Stimulated activated CD8-positive, alpha-beta memory T cell treated with anti-CD3 and anti-CD28 coated beads, Interleukin-2, amount 100 ng/mL, for 48 hours (primary cell): ENCODE measurements around the gene PRR12.

Experiments
- DNase-seq, 2 donors: peaks; one replicate each; pipeline ENCODE4 v3.0.0-alpha.2; 2020; ENCODE audit warnings: low read depth in 2 of 2

Gene PRR12

DNA sequence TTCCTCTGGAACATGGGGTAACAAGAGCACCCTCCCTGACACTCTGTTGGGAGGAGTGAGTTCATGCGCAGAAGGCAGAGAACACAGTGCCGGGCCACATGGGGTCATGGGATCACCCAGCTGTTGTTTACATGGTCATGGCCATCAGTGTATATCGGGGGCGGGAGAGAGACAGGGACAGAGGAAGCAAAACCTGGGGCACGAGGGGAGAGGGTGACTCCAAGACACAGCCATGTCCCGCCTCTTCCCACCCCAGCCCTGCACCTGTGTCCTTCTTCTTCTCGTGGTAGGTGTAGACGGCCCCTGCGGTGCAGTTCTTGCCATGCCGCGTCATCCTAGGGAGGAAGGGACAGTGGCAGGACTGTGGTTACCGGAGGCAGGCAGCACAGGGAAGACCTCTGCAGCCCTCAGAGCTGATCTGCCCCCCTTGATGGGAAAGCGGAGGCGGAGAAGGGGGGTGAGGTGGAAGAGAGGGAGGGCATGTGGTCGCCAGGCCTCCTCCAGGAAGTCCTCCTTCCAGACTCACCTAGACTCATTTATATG is 30.6 kb upstream of the PRR12 start:
- DNase-seq: no peak

DNA sequence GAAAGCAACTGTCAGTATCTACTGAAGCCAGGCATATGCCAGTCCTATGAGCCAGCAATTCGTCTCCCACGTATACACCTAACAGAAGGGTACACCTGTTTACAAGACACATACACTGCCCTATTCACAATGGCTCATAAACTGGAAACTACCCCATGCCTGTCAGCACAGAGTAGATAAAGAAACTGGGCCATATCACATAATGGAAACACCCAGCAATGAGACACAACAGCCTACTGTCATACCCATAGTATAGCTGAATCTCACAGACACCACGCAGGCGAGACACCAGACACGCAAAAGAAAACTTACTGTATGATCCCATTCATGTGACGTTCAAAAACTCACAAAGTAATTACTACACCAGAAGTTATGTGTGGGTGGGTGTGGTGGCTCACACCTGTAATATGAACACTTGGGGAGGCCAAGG is 26.4 kb upstream of the PRR12 start:
- DNase-seq: no peak

DNA sequence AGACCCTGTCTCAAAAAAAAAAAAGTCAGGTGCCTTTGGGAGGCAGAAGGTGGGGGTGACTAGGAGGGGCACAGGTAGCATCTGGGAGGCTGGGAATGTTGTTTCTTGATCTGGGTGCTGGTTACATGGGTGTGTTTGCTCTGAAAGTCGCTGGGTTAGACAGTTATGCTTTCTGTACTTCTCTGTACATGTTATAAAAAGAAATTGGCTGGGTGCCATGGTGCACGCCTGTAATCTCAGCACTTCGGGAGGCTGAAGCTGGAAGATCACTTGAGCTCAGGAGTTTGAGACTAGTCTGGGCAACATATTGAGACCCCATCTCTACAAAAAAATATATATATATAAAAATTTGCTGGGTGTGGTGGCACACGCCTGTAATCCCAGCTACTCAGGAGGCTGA is 25.7 kb upstream of the PRR12 start:
- no peak for DNase-seq

DNA sequence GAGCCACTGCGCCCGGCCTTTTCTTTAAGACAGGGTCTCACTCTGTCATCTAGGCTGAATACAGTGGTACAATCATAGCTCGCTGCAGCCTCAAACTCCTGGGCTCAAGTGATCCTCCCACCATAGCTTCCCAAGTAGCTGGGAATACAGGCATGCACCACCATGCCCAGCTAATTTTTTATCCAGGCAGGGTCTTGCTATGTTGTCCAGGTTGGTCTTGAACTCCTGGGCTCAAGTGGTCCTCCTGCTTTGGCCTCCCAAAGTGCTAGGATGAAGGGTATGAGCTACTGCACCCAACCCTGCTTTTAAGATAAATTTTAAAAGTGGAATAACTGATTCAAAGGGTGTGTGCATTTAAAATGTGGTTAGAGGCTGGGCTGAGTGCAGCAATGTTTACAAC is 24.7 kb upstream of the PRR12 start:
- no peak for DNase-seq

DNA sequence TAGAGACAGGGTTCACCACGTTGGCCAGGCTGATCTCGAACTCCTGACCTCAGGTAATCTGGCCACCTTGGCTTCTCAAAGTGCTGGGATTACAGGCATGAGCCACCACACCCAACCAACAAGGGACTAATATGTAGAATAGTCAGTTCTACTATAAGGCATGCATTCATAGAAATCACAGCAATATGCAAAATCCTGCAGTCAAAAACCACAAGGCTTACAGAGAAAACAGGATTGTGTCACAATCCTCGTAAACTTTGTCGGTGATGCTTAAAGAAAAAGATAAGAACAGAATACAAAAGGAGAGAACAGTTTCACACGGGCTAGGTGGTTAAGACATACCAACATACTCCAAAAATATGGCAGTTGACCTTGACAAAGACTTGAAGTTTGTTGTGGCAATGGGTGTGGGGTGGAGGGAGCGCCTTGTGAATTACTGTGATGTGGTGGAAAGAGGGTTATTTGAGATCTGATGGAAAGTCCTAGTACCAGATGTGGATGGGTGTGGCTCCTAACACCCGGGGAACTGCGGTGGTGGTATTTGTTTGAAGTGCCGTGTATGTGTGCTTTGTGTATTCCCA is 23.0 kb upstream of the PRR12 start:
- DNase-seq: no peak

DNA sequence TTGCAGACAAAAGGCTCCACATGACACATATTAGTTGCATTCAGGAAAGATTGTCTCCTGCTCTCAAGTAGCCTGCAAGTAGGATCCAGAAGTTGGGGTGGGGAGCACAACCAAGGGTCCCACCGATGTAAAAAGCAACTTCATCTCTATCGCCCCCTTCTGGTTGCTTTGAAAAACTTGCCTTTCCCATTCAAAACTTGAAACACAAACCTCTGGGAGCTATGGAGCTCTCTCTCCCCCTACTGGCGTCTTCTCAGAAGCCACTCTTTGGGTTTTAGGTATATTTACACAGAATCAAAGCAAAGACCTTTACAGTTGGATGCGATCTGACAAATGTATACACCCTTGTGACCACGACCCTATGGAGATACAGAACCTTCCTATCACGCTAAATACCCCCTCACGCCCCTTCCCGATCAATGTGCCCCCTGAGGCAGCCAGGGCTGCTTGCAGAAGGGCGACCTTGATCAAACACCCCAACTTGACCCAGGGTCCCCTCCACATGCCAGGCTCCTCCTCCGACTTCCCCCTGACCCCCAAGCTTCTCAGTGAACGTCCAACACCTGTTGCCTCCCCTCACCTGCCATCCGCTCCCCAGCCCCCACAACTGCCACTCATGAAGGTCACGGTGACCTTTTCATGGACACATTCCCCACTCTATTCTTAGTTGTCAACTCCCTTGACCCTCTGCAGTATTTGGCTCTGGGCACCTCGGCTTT is 20.7 kb upstream of the PRR12 start:
- DNase-seq: no peak

DNA sequence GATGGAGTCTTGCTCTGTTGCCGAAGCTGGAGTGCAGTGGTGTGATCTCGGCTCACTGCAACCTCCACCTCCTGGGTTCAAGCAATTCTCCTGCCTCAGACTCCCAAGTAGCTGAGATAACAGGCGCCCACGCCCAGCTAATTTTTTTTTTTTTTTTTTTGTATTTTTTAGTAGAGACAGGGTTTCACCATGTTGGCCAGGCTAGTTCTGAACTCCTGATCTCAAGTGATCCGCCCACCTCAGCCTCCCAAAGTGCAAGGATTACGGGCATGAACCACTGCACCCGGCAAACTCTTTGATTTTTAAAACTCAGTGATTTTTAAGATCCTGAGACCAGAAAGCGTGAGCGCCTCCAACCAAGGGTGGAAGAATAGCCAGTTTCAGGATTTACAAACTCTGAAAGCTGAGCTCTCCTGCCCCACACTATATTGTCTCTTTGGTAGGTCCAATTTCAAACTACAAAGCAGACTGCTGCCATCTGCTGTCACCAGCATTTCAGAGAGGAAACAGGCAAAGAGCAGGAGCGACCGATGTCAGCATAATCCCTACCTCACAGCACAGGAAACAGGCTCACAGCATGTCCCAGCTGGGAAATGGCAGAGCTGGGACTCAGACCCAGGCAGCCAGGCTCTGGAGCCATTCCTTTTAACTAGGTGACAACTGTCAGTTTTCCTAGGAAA is 19.8 kb upstream of the PRR12 start:
- no peak for DNase-seq

DNA sequence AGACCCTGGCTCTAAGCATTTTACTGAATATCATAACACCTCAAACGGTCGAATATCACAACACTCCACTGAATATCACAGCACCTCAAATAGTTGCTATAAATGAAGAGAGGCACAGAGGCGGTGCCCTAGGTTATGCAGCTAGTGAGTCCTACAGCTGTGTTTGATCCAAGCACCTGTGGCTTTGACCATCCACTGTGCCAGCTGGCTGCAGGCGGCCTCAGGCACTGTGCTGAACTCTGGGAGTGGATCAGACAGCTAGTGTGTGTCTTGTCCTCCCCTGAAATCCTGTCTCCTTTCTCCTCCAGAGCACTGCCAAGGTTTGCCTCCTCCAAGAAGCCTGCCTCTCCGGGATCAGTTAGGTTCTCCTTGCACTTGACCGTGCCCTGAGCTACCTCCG is 18.0 kb upstream of the PRR12 start:
- no peak for DNase-seq

DNA sequence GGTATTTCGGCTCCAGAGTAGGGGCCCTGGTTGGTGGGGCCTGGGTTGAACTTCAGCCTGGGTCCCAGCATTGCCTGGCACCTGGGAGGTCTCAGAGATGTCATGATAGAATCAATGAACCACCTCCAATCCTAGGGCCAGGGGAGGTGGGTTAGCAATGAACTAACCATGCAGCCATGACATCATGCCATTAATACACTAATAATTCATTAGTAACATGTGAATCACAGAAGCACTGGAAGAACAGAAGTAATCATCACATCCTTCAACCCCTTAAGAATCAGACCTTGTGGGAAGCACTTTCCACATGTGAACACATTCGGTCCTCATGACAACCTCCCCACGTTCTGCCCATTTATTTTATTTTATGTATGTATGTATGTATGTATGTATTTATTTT is 17.6 kb upstream of the PRR12 start:
- DNase-seq: no peak

DNA sequence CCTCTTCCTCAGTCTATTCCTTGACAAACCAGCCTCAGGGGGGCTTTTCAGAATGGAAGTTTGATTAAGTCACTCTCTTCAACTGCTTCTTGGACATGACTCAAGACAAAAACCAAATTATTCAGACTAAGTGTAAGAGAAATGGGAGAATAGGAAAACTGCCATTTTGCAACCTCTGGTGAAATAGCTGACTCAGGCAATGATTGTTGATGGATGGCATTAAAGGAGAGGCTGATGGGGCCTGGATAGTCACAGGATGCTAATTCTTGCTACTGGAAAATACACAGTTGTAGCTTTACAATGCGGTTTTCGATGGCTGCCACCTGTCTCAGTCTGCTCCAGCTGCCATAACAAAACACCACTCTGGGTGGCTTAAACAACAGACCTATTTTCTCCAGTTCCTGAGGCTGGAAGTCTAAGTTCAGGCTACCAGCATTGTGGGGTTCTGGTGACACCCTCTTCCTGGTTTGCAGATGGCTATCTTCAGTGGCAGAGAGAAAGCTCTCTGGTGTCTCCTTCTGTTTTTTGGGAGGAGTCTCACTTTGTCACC is 16.7 kb upstream of the PRR12 start:
- DNase-seq: no peak

DNA sequence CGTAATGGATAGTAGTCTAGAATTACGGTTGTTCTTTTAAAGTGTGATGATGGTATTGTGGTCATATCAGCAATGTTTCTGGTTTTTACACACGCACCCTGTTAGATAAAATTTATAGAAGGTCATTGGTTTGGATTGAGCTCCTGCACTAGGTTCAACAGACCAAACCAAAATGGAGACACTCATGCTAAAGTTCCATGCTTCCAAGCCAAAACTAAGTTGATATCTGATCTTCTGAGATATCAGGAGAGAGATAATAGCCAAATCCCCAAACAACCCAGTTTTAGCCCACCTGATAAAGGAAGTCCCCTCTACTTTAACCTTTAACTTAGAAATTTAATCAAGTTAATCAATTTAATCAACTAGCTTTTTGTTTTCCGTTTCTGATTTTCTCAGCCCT is 11.8 kb upstream of the PRR12 start:
- DNase-seq: no peak

DNA sequence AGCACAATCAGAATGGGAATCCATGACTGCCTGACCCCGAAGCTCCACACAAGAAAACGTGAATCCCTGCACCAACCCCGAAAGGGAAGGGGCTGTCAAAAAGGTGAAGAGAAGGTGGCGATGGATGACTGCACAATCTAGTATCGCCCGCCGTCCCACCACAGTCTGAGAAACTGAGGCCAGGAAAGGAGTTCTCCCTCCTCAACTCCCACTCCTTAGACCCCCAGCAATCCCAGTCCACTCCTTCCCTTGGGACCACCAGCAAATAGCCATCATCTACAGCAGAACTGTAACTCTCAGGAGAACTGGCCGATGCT is 11.1 kb upstream of the PRR12 start:
- DNase-seq: no peak

DNA sequence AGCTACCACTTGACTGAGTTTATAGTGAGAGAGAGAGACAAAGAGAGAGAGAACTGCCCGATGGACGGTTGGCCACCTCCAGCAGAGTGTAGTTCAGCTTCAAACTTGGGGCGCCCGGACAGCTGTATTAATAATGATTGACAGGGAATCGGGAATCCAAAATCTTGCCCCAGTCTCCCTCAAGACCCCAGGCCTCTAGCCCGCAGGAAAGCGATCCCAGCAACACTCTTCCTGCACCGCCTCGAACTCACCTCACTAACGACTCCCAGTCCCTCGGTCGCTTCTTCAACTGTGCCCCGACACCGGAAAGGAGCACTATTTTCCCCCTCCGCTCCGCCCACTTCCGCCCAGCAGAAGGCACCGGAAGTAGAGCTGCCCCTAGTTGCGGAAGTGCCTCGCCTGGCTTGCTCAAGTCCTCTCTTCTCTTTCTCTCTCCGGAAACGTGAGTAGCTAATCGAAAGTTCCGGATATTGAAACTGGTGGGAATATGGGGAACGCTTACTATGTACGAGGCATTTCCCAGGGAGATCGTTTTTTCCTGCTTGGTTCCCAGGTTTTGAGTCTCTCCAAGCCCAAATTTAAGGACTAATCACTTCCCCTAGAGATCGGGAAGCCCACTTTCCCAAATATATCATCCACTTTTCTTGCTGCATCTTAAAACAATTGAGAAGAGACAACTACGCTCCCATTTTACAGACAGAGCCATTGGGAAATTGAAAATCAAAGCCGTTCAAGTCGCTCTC is 10.5 kb upstream of the PRR12 start, which contains the start of gene NOSIP:
NOSIP (minus strand) TSS at position 293 of the 743 bp plus-strand sequence. CDS start 19,865 bp downstream, outside the sequence.
- peak; percentile 91 to 94 for DNase-seq

DNA sequence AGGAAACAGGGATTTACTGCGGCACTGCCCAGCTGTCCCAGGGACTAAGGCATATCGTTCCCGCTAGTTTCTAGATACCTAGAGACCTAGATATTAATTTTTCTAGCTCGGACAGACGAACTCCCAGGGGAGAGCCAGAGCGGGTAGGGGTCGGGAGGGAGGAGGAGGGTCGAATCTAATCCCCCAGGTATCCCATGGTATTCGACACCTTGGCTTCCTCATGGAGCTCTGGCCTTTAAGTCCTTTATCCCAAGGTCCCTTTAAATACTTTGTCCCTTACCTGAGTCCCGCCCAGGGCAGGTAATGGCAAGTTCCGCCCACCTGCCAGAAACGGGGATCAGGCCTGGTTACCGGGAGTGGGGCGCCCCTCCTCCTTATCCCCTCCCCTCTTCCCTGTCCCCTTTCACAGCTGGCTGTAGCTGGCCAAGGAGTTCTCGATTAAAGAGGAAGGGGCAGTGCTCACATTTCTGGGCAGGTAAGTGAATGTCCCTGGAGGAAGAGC is 9.9 kb upstream of the PRR12 start, which contains the start of gene PRRG2:
PRRG2 (plus strand) TSS at position 310 of the 502 bp plus-strand sequence. CDS start 1,904 bp downstream, outside the sequence.
- no peak for DNase-seq

DNA sequence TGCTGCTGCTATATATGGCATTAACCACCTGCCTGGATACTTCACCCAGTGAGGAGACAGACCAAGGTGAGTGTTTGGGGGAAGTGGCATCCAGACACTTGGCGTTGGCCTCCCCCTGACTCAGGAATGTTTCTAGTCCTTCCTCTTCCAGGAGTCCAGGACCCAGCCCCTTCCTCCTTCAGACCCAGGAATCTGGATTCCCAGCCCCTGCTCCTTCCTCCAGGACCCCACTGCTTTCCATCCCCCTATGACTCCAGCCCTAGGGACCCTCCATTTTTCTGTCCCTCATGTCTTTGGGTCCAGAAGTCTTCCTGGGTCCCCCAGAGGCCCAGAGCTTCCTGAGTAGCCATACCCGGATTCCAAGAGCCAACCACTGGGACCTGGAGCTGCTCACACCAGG is 7.7 kb upstream of the PRR12 start:
- no peak for DNase-seq

DNA sequence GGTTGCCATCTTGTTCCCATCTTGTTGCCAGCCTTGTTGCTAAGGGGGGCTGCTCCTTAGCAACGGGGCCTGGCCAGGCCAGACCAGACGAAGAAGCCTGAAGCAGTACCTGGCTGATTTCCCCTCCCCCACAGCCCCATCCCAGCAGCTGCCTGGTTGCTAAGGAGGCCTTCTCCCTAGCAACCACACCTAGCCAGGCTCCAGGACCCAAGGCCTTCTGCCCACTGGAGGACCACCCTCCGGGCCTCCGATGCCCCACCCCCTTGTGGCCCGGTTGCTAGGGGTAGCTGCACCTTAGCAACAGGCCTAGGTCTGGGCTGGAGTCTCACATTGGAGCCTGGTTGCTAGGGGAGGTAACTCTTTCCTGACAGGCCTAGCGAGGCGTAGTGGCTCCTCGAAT is 6.0 kb upstream of the PRR12 start:
- DNase-seq: no peak

DNA sequence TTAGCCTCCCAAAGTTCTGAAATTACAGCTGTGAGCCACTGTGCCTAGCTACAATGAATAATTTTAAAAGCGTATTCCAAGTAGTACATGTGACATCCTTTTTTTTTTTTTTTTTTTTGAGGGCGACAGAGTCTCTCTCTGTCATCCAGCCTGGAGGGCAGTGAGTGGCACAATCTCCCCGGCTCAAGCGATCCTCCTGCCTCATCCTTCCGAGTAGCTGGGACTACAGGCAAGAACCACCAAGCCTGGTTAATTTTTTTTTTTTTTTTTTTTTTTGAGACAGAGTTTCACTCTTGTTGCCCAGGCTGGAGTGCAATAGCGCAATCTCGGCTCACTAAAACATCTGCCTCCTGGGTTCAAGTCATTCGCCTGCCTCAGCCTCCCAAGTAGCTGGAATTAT is 3.8 kb upstream of the PRR12 start:
- DNase-seq: no peak

DNA sequence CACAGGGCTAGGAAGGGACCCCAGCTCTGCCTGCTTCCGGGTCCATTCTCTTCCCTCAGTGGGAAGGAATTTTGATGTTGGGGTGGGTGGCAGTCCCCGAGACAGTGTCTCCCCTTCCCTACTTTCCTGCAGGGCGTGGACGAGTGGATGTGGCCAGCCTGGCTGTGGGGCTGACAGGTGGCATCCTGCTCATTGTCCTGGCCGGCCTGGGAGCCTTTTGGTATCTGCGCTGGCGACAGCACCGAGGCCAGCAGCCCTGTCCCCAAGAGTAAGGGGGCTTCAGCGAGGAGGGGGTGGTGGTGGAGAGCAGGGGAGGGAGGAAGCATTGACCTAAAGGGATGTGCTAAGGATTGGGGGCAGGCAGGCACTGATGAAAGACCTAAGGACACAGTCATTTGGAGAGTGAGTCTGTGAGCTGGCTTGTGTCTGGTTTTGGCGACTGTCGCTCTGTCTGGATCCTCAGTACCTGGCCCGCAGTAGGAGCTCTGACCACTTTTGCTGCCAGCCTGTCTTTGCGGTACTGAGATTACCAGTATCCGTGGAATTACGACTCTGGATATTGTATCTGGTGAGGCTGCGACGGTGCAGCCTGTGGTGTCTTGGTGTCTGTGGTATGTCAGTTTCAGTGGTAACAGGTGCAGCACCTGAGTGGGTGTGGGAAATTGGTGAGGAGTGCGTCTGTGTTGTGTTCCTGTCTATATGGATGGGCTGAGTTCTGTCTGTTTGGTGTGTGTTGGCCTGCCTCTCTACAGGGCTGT is 2.4 kb upstream of the PRR12 start:
- peak in 1 of 2 donors; percentile 35 for DNase-seq

DNA sequence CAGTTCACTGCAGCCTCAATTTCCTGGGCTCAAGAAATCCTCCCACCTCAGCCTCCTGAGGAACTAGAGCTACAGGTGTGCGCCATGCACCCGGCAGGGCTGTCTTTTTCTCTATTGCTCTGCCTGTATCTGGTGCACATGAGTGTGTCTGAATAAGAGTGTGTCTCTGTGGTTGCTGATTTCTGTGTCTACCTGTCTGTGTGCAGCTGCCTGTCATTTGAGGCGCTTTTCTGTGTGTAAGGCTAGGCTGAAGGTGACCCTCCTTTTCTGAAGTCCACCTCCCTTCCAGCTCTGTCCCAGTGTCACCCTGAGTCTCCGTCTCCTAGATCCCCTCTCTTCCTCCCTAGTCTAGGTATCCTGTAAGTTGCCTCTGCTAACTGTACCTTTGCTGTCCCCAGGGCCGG is 1.5 kb upstream of the PRR12 start:
- DNase-seq: no peak

DNA sequence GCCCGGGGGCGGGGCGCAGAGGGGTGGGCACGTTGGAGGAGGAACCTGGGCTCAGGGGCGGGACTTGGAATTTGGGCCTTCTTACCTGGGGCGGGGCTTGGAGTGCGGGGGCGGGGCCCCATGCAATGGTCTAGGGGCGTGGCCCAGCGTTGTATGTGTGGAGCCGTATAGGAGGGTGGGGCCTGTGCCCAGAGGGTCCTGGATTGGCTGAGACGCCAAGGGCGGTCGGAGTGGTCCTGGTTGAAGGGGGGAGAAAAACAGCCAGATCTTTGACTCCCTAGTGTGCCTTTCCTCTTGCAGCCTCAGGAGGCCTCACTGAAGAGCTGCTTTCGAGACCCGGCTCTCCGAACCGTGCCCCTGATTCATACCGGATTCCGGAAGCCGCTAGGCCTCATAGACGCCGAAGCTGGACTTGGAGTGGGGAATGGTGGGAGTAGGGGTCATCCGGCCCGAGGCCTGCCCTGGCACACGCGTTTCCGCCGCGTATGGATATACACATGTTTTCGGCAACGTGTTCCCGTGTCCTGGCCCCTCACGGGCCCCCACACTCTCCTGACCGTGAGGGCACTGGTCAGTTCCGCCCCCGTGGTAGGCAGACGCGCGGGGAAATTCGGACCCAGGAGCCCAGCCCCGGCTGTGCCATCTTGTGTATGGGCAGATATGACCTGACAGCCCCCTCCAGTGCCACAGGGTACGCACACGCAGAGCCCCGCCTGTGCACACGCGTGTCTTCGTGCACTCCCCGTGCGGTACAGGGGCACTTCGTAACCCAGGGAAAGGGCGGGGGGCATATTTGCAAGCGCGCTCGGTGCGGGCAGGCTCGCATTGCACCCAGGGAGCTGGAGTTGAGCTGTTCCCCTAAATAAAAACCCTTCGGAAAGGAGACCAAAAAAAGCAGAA is 661 bp upstream of the PRR12 start:
- DNase-seq: peak; percentile 90 to 94
